IMR-90 (cell line): ENCODE data around the gene NPIPA2. TPM values are rescaled to one million over a fixed set of nuclear protein-coding genes. Genes with fewer than 3 reads are reported as not detected.
"Not testable (repeated sequence)": the region's sequence is repeated elsewhere in the genome, so short reads cannot be mapped to it uniquely, and the experiment has no call there.

Experiments
- ATAC-seq: fragments of 200-7000 bp; cut with Tn5 transposase; 2 replicates; pipeline ENCODE4 v1.9.1; 2020; ENCODE audit warnings: low read depth, mild to moderate bottlenecking, moderate library complexity
- BruUV-seq: library from RNA; stranded (reverse); fragments of 400-500 nt; replicated peaks from 2 replicates; lab custom pipeline; 2021; lab: Mats Ljungman, UMichigan
- CTCF ChIA-PET: fragments of 300-600 bp; formaldehyde crosslinking; extraction: SDS; loops from one replicate; lab custom pipeline; 2021; ENCODE audit warnings: antibody characterized with exemption; lab: Yijun Ruan, JAX
- POLR2A ChIA-PET: fragments of 300-600 bp; sonication (Branson Sonifier 250); formaldehyde crosslinking; loops from one replicate; lab custom pipeline; 2022; ENCODE audit warnings: antibody characterized with exemption; ENCODE audit not compliant: unreplicated experiment; lab: Charles Lee
- DNase-seq: peaks from one replicate; pipeline ENCODE4 v3.0.0; 2013
- H2AFZ ChIP-seq: replicated peaks from 2 replicates; pipeline ENCODE3; 2013; ENCODE audit warnings: low read length, mild to moderate bottlenecking; ENCODE audit not compliant: poor library complexity
- H2AK5ac ChIP-seq: 2 replicates; pipeline ENCODE4 v1.6.1; 2013; ENCODE audit warnings: low read depth, low read length, inconsistent platforms
- H2AK9ac ChIP-seq: replicated peaks from 2 replicates; pipeline ENCODE3; 2013; ENCODE audit warnings: mild to moderate bottlenecking, low read depth, low read length, moderate library complexity; ENCODE audit not compliant: poor library complexity
- H2BK120ac ChIP-seq: 2 replicates; pipeline ENCODE4 v1.6.1; 2013; ENCODE audit warnings: low read depth, low read length, inconsistent platforms
- H2BK15ac ChIP-seq: 3 replicates; pipeline ENCODE4 v1.6.1; 2013; ENCODE audit warnings: low read depth, low read length, inconsistent platforms
- H2BK20ac ChIP-seq: 2 replicates; pipeline ENCODE4 v1.6.1; 2013; ENCODE audit warnings: low read depth, mild to moderate bottlenecking, inconsistent platforms, low read length, moderate library complexity
- H2BK5ac ChIP-seq: 2 replicates; pipeline ENCODE4 v1.6.1; 2013; ENCODE audit warnings: mild to moderate bottlenecking, low read depth, low read length, inconsistent platforms; ENCODE audit not compliant: poor library complexity, severe bottlenecking
- H3K14ac ChIP-seq: replicated peaks from 2 replicates; pipeline ENCODE4 v1.6.1; 2013; ENCODE audit warnings: low read depth, low read length, inconsistent platforms
- H3K18ac ChIP-seq: 2 replicates; pipeline ENCODE4 v1.6.1; 2013; ENCODE audit warnings: low read depth, low read length, control low read depth
- H3K23ac ChIP-seq: 2 replicates; pipeline ENCODE4 v1.6.1; 2013; ENCODE audit warnings: low read depth, low read length, inconsistent platforms
- H3K27ac ChIP-seq: 2 replicates; pipeline ENCODE4 v1.5.1; 2013; ENCODE audit warnings: mild to moderate bottlenecking, control low read depth, low read length; ENCODE audit not compliant: insufficient read depth
- H3K27me3 ChIP-seq: 2 replicates; pipeline ENCODE4 v1.6.1; 2013; ENCODE audit warnings: low read length; ENCODE audit not compliant: control insufficient read depth, insufficient read depth
- H3K36me3 ChIP-seq: 2 replicates; pipeline ENCODE4 v1.6.1; 2013; ENCODE audit warnings: low read length, mixed read lengths; ENCODE audit not compliant: control insufficient read depth, insufficient read depth
- H3K4ac ChIP-seq: 2 replicates; pipeline ENCODE4 v1.6.1; 2013; ENCODE audit warnings: low read depth, low read length, inconsistent platforms
- H3K4me1 ChIP-seq: 2 replicates; pipeline ENCODE4 v1.6.1; 2013; ENCODE audit warnings: low read length, mixed read lengths; ENCODE audit not compliant: control insufficient read depth, insufficient read depth
- H3K4me2 ChIP-seq: 2 replicates; pipeline ENCODE4 v1.6.1; 2013; ENCODE audit warnings: low read depth, mild to moderate bottlenecking, control low read depth, low read length, moderate library complexity
- H3K4me3 ChIP-seq: 2 replicates; pipeline ENCODE4 v1.5.1; 2013; ENCODE audit warnings: low read depth, mild to moderate bottlenecking, control low read depth, low read length, moderate library complexity; ENCODE audit not compliant: insufficient read depth
- H3K56ac ChIP-seq: 2 replicates; pipeline ENCODE4 v1.6.1; 2013; ENCODE audit warnings: low read length, inconsistent platforms; ENCODE audit not compliant: insufficient read depth; ENCODE audit errors: extremely low read depth
- H3K79me1 ChIP-seq, 2 experiments: 2 replicates each; pipeline ENCODE4 v1.6.1; 2013; ENCODE audit warnings: low read length in 2 of 2, inconsistent platforms in 1 of 2, low read depth in 1 of 2
- H3K9ac ChIP-seq: 2 replicates; pipeline ENCODE4 v1.6.1; 2013; ENCODE audit warnings: low read depth, low read length, control low read depth
- H3K9me1 ChIP-seq: 2 replicates; pipeline ENCODE4 v1.6.1; 2013; ENCODE audit warnings: low read length, inconsistent platforms; ENCODE audit not compliant: insufficient read depth
- H3K9me3 ChIP-seq: 2 replicates; pipeline ENCODE4 v1.6.1; 2013; ENCODE audit warnings: low read length; ENCODE audit not compliant: control insufficient read depth, insufficient read depth
- H4K20me1 ChIP-seq: 2 replicates; pipeline ENCODE4 v1.6.1; 2013; ENCODE audit warnings: low read length, inconsistent platforms; ENCODE audit not compliant: insufficient read depth
- H4K5ac ChIP-seq: 2 replicates; pipeline ENCODE4 v1.6.1; 2013; ENCODE audit warnings: mild to moderate bottlenecking, low read depth, low read length, control low read depth
- H4K8ac ChIP-seq, 2 experiments: 2 replicates each; pipeline ENCODE4 v1.6.1; 2013; ENCODE audit warnings: low read depth in 2 of 2, low read length in 2 of 2, control low read depth in 1 of 2, inconsistent platforms in 1 of 2
- H4K91ac ChIP-seq: 2 replicates; pipeline ENCODE4 v1.6.1; 2013; ENCODE audit warnings: low read depth, low read length, inconsistent platforms; ENCODE audit not compliant: insufficient read depth
- WGBS, 2 experiments: methylation state at CpG; one replicate each; pipeline versions ENCODE4 v1.1.5 to v1.1.7; 2013; ENCODE audit warnings: missing lambda C conversion rate in 2 of 2; ENCODE audit not compliant: insufficient read length in 1 of 2; ENCODE audit errors: extremely low coverage in 2 of 2; 5-methylcytosine and 5-hydroxymethylcytosine counted together
- dilution Hi-C: fragments of 300-500 bp; cut with HindIII; formaldehyde crosslinking; loops from one replicate; pipeline ENCODE4 v1.14.3; 2018; ENCODE audit warnings: low sequenced_read_pairs; ENCODE audit not compliant: unreplicated experiment
- in situ Hi-C: fragments of 300-500 bp; cut with MboI; formaldehyde crosslinking; loops from 3 replicates; pipeline ENCODE4 v1.14.3; 2019; ENCODE audit warnings: low sequenced_read_pairs, inconsistent platforms, mixed read lengths
- intact Hi-C: fragments of 100-400 bp; cut with micrococcal nuclease; formaldehyde crosslinking; loops from 2 replicates; pipeline ENCODE4 v1.10.0; 2022
- polyA plus RNA-seq, 3 experiments: library from polyadenylated mRNA; depleted of rRNA; stranded (reverse); fragments of >200 nt; gene quantifications; 2 replicates each; pipeline ENCODE4 v1.2.3, GENCODE V29; 2012; ENCODE audit warnings: low replicate concordance in 1 of 3
- total RNA-seq: library from RNA; depleted of rRNA; stranded (reverse); fragments of >200 nt; gene quantifications from 2 replicates; pipeline ENCODE4 v1.2.3, GENCODE V29; 2012

NPIPA2 gene
- total and polyA plus RNA-seq, 2 of the 4 experiments (the other 2 are of a cell fraction) = 0.27 TPM; not detected in 1

- H3K4me3 ChIP-seq, BruUV-seq, H3K14ac ChIP-seq, intact Hi-C loops, H2AFZ ChIP-seq, CTCF ChIA-PET, H2BK15ac ChIP-seq, H3K56ac ChIP-seq, H2BK20ac ChIP-seq, H3K27ac ChIP-seq, H3K4ac ChIP-seq, H3K9me1 ChIP-seq, H3K4me1 ChIP-seq, H3K18ac ChIP-seq, DNase-seq, H2BK120ac ChIP-seq, in situ Hi-C loops, H3K4me2 ChIP-seq, H2BK5ac ChIP-seq, H3K9ac ChIP-seq, H3K23ac ChIP-seq, H2AK9ac ChIP-seq, H3K36me3 ChIP-seq, H2AK5ac ChIP-seq, H4K5ac ChIP-seq, H4K91ac ChIP-seq, ATAC-seq, dilution Hi-C loops, H3K27me3 ChIP-seq, POLR2A ChIA-PET, H3K79me1 ChIP-seq, H4K20me1 ChIP-seq, H4K8ac ChIP-seq, H3K9me3 ChIP-seq: not testable (repeated sequence)
- WGBS, 2 experiments = no CpG with 5 or more reads among the region's 3 CpGs
Measured at GRCh38 chr16:14807184-14807678, 64.9 kb downstream of the NPIPA2 start.

DNA sequence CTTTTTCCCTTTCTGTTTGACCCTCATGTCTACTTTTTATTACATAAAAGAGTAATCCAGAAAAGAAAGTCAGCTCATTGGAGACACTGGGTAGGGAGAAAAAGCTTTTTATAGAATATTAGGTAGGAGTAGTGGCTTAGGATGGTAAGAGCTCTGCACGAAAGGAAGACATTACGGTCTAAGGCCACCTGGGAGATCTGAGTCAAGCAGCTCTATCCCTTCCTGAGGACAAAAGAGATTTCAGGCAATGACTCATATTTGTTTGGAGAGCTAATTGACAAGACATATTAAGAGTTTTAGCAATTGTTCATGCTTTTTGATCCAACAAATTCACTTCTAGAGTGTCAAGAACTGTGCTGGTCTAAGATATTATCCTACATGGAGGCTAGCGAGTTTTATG, 71.6 kb downstream of the NPIPA2 start:
- ATAC-seq, H4K8ac ChIP-seq, H4K91ac ChIP-seq, H3K9me1 ChIP-seq, H3K36me3 ChIP-seq, H3K27ac ChIP-seq, H2BK20ac ChIP-seq, H3K27me3 ChIP-seq, H3K79me1 ChIP-seq, H3K4ac ChIP-seq, H4K5ac ChIP-seq, H3K23ac ChIP-seq, H3K4me3 ChIP-seq, H2BK5ac ChIP-seq, H3K9ac ChIP-seq, CTCF ChIA-PET, in situ Hi-C loops, H2AK5ac ChIP-seq, BruUV-seq, H2AK9ac ChIP-seq, H4K20me1 ChIP-seq, H3K4me1 ChIP-seq, H2BK15ac ChIP-seq, H3K4me2 ChIP-seq, H3K14ac ChIP-seq, H3K56ac ChIP-seq, H3K18ac ChIP-seq, H3K9me3 ChIP-seq, dilution Hi-C loops, H2BK120ac ChIP-seq, intact Hi-C loops, DNase-seq, POLR2A ChIA-PET, H2AFZ ChIP-seq: not testable (repeated sequence)
- WGBS, 2 experiments = no CpG with 5 or more reads among the region's 3 CpGs
